HG02970 (cell line): ENCODE results near the gene CYP27A1.
"Not testable (repeated sequence)": the region's sequence is repeated elsewhere in the genome, so short reads cannot be mapped to it uniquely, and the experiment has no call there.

Source experiments
- ATAC-seq: cut with Tn5 transposase; IDR thresholded peaks from one replicate; pipeline ENCODE4 v1.9.1; 2021; ENCODE audit warnings: mild to moderate bottlenecking, moderate library complexity, moderate number of reproducible peaks; ENCODE audit not compliant: unreplicated experiment, low FRiP score

The CYP27A1 gene

DNA sequence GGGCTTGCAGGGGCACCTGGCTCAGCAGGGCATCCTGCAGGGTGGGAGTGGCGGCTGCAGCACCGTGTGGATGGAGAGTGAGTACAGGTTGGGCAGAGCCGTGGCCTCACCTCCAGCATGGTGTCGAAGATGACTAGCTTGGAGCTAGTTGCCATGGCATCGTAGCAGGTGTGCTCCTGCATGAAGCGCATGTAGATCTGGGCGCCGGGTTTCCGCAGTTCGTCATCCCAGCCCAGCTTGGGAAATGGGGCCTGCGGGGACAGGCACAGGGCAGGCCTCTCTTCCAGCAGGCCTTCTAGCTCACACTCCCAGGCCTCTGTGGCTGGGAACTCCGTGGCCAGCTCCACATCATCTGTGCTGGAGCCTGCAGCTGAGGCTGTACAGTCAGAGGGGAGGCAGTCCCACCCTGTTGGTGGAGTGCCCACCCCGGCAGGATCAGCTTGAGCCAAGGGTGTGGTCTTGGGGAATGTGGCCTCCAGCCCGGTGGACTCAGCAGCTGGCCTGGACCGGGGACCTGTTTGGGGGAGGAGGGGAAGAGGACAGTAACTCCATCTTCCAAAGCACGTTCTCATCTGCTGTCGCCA, 48.0 kb downstream of the CYP27A1 start:
- no peak for ATAC-seq

DNA sequence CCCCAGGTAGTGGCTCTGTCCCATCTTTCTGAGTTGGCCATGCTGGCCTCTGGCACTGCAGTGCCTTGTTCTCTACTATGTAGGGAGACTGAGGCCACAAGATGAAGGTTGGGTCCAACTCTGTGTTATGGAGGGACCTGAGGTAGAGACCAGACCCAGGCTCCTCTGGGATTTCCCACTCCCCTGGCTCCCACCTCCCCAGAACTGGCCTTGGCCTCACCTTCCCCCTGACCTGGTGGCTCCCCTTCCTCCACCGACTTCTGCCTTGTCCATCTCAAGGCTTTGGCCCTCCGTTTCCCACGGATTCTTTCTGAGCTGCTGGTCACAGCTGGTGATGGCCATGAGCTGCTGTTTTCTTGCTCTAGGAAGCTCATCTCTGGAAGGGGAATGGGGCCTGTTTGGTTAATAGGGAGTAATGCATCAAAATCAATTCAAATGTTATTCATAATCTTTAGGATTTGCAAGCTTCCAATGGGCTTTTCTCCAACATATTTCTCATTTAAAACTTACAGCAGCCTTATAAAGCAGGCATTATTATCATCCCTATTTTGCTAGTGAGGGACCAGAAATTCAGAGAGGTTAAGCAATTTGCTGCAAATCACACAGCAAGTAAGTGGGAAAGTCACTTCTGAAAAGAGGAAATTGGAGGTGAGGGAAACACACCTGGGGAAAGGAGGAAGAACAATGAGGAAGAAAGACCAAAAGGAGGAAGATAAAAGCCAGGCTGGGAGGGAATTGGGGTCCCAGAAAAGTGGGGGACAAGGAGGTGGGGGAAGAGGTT, 48.8 kb downstream of the CYP27A1 start:
- no peak for ATAC-seq

- no peak for ATAC-seq
These were observed 49.5 kb downstream of the CYP27A1 start, which contains the start of gene PRKAG3 for GRCh38 chr2:218831378-218831990. Gene PRKAG3, minus strand, starts transcription at chr2:218831803.

DNA sequence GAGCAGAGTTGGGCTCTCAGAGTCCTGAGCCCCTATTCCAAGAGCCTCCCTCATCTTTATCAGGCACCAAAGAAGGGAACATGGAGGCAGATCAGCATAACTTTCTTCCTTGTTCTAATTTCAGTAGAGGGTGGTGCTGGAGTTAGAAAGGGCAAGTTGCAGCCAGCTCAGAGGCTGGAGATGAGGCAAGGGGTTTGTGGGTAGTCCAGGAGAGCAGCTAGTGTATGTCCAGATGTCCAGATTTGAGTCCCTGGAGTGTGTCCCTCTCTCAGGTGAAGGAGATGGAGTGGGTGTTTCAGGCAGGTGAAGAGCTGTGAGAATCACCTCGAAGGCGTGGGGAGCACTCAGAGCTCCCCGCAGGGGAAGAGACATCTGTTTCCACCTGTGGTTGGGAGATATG, 50.1 kb downstream of the CYP27A1 start:
- ATAC-seq = no peak

DNA sequence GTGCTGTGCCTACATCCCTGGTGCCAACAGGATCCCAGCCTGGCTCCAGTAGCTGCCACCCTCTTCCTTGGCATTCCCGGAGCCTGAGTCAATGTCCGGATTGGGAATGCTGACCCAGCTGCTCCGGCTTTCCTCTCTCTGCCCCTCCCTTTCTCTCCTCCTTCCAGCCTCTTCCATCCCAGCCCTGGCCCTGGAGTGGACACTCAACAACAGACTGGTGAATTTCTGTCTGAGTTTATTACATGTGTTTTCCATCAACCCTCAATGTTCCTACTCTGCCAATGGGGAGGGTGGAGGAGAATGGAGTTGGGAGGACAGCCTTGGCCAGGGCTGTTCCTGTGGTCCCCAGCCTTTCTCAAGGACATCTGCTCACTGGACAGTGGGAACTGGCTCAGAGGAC, 50.6 kb downstream of the CYP27A1 start:
- no peak for ATAC-seq

GRCh38 chr2:218833023-218833609, 51.2 kb downstream of the CYP27A1 start:
- ATAC-seq = no peak

- no peak for ATAC-seq
These were observed 52.7 kb downstream of the CYP27A1 start for GRCh38 chr2:218834685-218835084.

DNA sequence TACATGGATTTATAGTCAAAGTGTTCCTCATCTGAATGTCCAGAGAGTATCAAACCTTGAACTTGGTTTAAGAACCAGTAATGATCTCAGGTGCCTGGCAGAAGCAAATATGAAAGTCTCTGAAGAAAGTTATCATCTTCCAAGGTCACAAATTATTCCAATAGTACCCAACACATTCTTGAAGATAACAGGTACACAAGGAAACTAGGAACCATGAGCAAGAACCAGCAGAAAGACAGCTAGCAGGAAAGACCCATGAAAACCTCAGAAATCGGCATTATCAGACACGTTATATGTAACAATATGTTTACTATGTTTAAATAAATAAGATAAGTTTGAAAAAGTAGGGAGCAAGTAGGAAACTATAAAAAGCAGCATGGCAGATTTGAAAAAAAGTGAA, 55.5 kb downstream of the CYP27A1 start:
- ATAC-seq = no peak

DNA sequence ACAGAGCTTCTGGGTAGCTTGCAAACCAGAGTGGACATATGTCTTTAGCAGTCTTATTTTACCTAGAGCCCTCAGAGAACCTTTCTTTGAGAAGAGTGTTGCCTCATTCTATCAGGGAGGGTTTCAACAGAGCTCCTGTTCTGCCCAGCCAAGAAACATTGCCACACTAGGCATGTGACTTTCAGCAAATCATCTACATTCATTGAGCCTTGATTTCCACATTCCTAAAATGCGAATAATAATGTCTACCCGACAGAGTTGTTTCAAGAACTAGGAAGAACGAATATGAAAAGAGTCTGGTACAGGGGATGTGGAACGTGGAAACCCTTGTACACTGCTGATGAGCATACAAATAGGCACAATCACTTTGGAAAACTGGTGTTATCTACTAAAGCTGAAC, 57.5 kb downstream of the CYP27A1 start:
- no peak for ATAC-seq

DNA sequence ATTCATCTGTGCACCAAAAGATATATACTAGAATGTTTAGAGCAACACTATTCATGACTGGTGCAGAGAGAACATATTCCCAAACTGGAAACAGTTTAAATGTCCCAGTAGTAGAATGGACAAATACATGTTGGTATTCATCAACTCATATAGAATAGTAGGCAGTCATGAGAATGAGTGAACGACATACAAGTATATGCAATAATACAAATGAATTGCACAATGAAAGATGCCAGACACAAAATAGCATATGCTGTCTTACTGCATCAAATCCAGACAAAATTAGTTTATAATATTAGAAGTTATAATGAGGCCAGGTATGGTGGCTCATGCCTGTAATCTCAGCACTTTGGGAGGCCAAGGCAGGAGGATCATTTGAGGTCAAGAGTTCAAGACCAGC, 57.9 kb downstream of the CYP27A1 start:
- ATAC-seq = no peak

GRCh38 chr2:218844334-218844733, 62.4 kb downstream of the CYP27A1 start:
- not testable (repeated sequence) for ATAC-seq

- ATAC-seq = not testable (repeated sequence)
These were observed 65.0 kb downstream of the CYP27A1 start for GRCh38 chr2:218846963-218847362.

- ATAC-seq = no peak
These were observed 67.8 kb downstream of the CYP27A1 start for GRCh38 chr2:218849721-218850120.

GRCh38 chr2:218850796-218851195, 68.8 kb downstream of the CYP27A1 start:
- no peak for ATAC-seq

- ATAC-seq = no peak
These were observed 69.3 kb downstream of the CYP27A1 start for GRCh38 chr2:218851286-218851685.

GRCh38 chr2:218852911-218853667, 71.1 kb downstream of the CYP27A1 start:
- no peak for ATAC-seq

- ATAC-seq = no peak
These were observed 71.8 kb downstream of the CYP27A1 start for GRCh38 chr2:218853766-218854165.

- no peak for ATAC-seq
These were observed 72.9 kb downstream of the CYP27A1 start for GRCh38 chr2:218854860-218855259.

DNA sequence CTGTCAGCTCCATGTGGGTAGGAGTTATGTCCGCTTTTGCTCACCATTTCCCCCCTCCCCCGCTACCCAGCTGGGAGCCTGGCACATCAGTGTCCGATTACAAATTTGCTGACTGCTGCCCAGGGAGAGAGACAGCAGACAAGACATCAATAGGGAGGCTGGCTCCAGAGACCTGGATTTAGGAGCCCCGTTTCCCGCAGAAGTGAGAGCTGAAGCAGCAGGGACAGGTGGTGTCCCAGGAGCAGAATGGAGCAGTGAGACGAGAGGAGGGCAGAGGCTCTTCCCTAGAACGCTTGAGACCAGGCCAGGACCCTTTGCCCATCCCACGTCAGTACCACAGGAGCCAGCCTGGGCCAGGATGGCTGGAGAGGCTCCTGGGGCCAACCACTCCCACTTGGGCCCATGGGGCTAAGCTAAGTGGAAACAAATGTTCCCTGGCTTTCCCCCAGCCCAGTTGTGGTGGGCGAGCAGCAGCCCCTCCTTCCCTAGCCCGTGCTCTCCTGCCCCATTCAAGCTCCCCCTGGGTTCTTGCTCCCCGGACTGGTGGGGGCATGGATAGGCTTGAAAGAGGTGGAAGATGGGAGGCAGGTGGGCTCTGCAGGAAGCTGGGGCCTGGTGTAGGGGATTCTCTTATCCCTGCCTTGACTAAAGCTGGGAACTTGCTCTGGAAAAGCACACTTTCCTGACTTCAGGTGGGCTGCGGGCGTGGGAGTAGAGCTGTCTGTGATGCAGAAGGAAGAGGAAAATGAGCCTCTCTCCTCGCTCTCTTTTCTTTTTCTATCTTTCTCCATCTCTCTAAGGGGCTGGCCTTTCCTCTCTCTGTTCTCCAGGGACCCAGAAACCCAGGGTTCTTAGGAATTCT, 73.6 kb downstream of the CYP27A1 start:
- ATAC-seq = no peak
